Measurements from ENCODE around the gene RAB19.

- TF ChIP-seq POLR2A (IDR thresholded peaks at IDR 0.05) (no peak), CTCF (IDR thresholded peaks at IDR 0.05) (no peak)
Observed at GRCh38 chr7:140446467-140446866, 42.6 kb downstream of the RAB19 start.

Data from Peyer's patch (tissue), 4 donors.